ENCODE data around the gene CARD11. TPM values are rescaled to one million over a fixed set of nuclear protein-coding genes. Genes with fewer than 3 reads are reported as not detected.

CARD11 gene
- total RNA-seq, 1 experiment from 2014 or later = 79.2 TPM

GRCh38 chr7:3087243-3087755 is 43.6 kb upstream of the CARD11 start:
- Mint-ChIP-seq H3K9me3 (ENCODE audit: low read depth, unreplicated experiment) (no peaks in the 10 kb centered on the region), H3K27me3 (ENCODE audit: unreplicated experiment) (peaks cover 44% of the 10 kb centered on the region), H3K4me3 (ENCODE audit: low read depth, unreplicated experiment) (no peak overlapping the region), H3K4me1 (ENCODE audit: low read depth, unreplicated experiment) (no peaks in the 10 kb centered on the region), H3K27ac (ENCODE audit: unreplicated experiment) (no peak overlapping the region), H3K36me3 (ENCODE audit: insufficient read depth, unreplicated experiment) (no peaks in the 10 kb centered on the region)
- BruUV-seq (replicated peaks) = no TSS peak
- TF ChIP-seq CTCF (IDR thresholded peaks at IDR 0.05; ENCODE audit: unreplicated experiment) = no peak
- no peak for DNase-seq
- intact Hi-C loops (cut with micrococcal nuclease; ENCODE audit: unreplicated experiment) = loop anchor here (10.0 kb wide), 1 partner anchor 58 kb away; no protein-coding TSS in a partner anchor
- CTCF ChIA-PET = interaction anchor here (0.7 to 1.6 kb wide), 2 partner anchors 21 to 182 kb away, joined by 4 to 6 read pairs; no protein-coding TSS in a partner anchor

GRCh38 chr7:3083350-3083749 is 39.7 kb upstream of the CARD11 start:
- BruUV-seq (replicated peaks) = no TSS peak
- Mint-ChIP-seq H3K4me1 (ENCODE audit: low read depth, unreplicated experiment) (no peaks in the 10 kb centered on the region), H3K27me3 (ENCODE audit: unreplicated experiment) (peaks cover 52% of the 10 kb centered on the region), H3K36me3 (ENCODE audit: insufficient read depth, unreplicated experiment) (peaks cover 5% of the 10 kb centered on the region), H3K27ac (ENCODE audit: unreplicated experiment) (no peak overlapping the region), H3K4me3 (ENCODE audit: low read depth, unreplicated experiment) (no peak overlapping the region), H3K9me3 (ENCODE audit: low read depth, unreplicated experiment) (no peaks in the 10 kb centered on the region)
- TF ChIP-seq CTCF (IDR thresholded peaks at IDR 0.05; ENCODE audit: unreplicated experiment) = no peak
- CTCF ChIA-PET = no interaction called here
- no peak for DNase-seq
- intact Hi-C loops (cut with micrococcal nuclease; ENCODE audit: unreplicated experiment) = loop anchor here (10.0 kb wide), 1 partner anchor 61 kb away; no protein-coding TSS in a partner anchor

- Mint-ChIP-seq H3K36me3 (ENCODE audit: insufficient read depth, unreplicated experiment) (peaks cover 5% of the 10 kb centered on the region), H3K27ac (ENCODE audit: unreplicated experiment) (no peak overlapping the region), H3K4me3 (ENCODE audit: low read depth, unreplicated experiment) (no peak overlapping the region), H3K4me1 (ENCODE audit: low read depth, unreplicated experiment) (no peaks in the 10 kb centered on the region), H3K9me3 (ENCODE audit: low read depth, unreplicated experiment) (no peaks in the 10 kb centered on the region), H3K27me3 (ENCODE audit: unreplicated experiment) (peaks cover 57% of the 10 kb centered on the region)
- intact Hi-C loops (cut with micrococcal nuclease; ENCODE audit: unreplicated experiment) = loop anchor here (10.0 kb wide), 1 partner anchor 62 kb away; no protein-coding TSS in a partner anchor
- TF ChIP-seq CTCF (IDR thresholded peaks at IDR 0.05; ENCODE audit: unreplicated experiment) = no peak
- CTCF ChIA-PET = interaction anchor here (0.6 kb wide), 1 partner anchor 1130 kb away, joined by 3 read pairs; no protein-coding TSS in a partner anchor
- no TSS peak for BruUV-seq (replicated peaks)
- DNase-seq = no peak
Measured at GRCh38 chr7:3082831-3083230, 39.2 kb upstream of the CARD11 start.

GRCh38 chr7:3082386-3082785 is 38.7 kb upstream of the CARD11 start:
- peaks cover 57% of the 10 kb centered on the region for H3K27me3 Mint-ChIP-seq (ENCODE audit: unreplicated experiment)
- no peaks in the 10 kb centered on the region for H3K4me1 Mint-ChIP-seq (ENCODE audit: low read depth, unreplicated experiment)
- BruUV-seq (replicated peaks) = no TSS peak
- no peak overlapping the region for H3K27ac Mint-ChIP-seq (ENCODE audit: unreplicated experiment)
- CTCF ChIA-PET = interaction anchor here (0.6 kb wide), 1 partner anchor 1131 kb away, joined by 3 read pairs; no protein-coding TSS in a partner anchor
- H3K4me3 Mint-ChIP-seq (ENCODE audit: low read depth, unreplicated experiment) = no peak overlapping the region
- TF ChIP-seq CTCF (IDR thresholded peaks at IDR 0.05; ENCODE audit: unreplicated experiment) = no peak
- no peak for DNase-seq
- intact Hi-C loops (cut with micrococcal nuclease; ENCODE audit: unreplicated experiment) = loop anchor here (10.0 kb wide), 1 partner anchor 62 kb away; no protein-coding TSS in a partner anchor
- H3K9me3 Mint-ChIP-seq (ENCODE audit: low read depth, unreplicated experiment) = no peaks in the 10 kb centered on the region
- H3K36me3 Mint-ChIP-seq (ENCODE audit: insufficient read depth, unreplicated experiment) = peaks cover 5% of the 10 kb centered on the region
